ENCODE measurements around the gene SETBP1. TPM values are rescaled to one million over a fixed set of nuclear protein-coding genes. Genes with fewer than 3 reads are reported as not detected.

Gene SETBP1
- total and polyA plus RNA-seq, 2 of the 4 experiments (the other 2 are of a cell fraction): 0.19 to 0.36 TPM

DNA sequence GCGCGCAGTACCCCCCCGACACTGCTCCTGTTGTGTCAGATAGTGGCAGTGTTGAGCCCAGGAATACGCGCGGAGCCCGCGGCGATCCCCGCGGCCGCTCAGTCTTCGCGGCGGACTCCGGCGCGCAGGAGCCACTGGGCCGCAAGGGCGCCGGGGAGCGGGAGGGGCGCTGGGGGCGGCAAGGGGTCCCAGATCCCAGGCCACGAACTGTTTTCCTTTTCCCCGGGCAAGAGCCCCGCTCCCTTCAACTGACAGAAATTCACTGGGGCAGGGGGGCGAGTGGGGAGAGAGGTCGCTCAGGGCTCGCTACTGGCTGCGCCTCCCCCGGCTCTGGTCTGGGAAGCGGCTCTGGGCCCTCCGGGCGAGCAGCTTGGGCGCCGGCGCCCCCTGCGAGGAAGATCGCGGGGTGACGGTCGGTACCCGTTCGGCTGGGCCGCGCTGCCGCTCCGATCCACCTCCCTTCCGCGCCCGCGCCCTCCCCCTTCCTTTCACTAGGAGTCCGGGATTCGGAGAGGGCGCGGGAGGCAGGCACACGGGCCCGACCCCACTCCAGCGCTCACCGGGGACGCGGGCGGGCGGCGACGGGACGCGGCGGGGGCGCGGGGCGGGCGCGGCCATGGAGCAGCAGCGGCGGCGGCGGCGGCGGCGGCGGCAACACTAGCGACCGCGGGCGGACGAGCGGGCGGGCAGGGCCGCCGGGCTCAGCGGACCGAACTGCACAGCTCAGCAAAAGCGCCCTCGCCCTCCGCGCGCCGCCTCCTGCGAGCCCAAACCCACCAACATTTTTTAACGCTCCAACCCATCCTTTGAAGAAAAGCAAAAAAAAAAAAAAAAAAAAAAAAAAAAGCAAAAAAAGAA is 1.4 kb upstream of the SETBP1 start (continued):
- peak; percentile 42 for TF ChIP-seq SMC3 (IDR thresholded peaks at IDR 0.05; ENCODE audit: low read depth, low read length)
- TF ChIP-seq RAD21 (IDR thresholded peaks at IDR 0.05; ENCODE audit: low read length): peak; percentile 64
- no peak for TF ChIP-seq CHD1 (IDR thresholded peaks at IDR 0.05; ENCODE audit: low read depth, low read length)

DNA sequence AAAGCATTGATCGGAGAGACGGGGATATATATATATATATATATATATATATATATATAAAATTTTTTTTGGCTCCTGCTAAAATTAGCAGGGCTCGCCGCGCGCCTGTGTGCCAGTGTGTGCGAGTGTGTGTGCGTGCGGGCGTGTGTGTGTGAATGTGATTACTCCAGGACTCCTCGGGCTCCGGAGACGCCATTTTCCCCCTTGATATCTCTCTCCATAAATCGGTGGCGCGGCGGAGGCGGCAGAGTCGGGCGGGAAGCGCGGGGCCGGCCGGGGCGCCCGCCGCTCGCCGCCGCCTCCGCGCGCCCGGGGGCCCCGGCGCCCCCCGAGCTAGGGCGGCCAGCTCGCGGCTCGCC is 795 bp upstream of the SETBP1 start:
- Histone ChIP-seq H4K20me1 (ENCODE audit: insufficient read depth, low read length) (no peaks in the 10 kb centered on the region), H3K36me3 (ENCODE audit: control insufficient read depth, insufficient read depth, low read length) (no peaks in the 10 kb centered on the region), H4K8ac (ENCODE audit: low read depth in 2 of 2, low read length in 2 of 2) (no peak overlapping the region), H2BK120ac (ENCODE audit: low read depth, low read length) (no peak overlapping the region), H3K27me3 (ENCODE audit: control insufficient read depth, insufficient read depth, low read length) (peaks cover 21% of the 10 kb centered on the region), H3K4ac (ENCODE audit: low read depth, low read length) (no peak overlapping the region), H3K9me3 (ENCODE audit: control insufficient read depth, insufficient read depth, low read length) (no peaks in the 10 kb centered on the region), H3K4me3 (ENCODE audit: insufficient read depth, low read depth, low read length) (peak overlapping the region; percentile 75), H3K27ac (ENCODE audit: insufficient read depth, low read length) (no peak overlapping the region), H4K5ac (ENCODE audit: low read depth, low read length) (no peak overlapping the region), H3K4me2 (ENCODE audit: low read depth, low read length) (peak overlapping the region; percentile 72; the same call in 1 of the 2 replicates), H3K9me1 (ENCODE audit: insufficient read depth, low read length) (no peaks in the 10 kb centered on the region), H4K91ac (ENCODE audit: insufficient read depth, low read depth, low read length) (no peak overlapping the region), H3K79me1 (ENCODE audit: low read depth in 1 of 2, low read length in 2 of 2) (no peaks in the 10 kb centered on the region), H2BK20ac (ENCODE audit: low read depth, low read length) (no peak overlapping the region), H2AK9ac (replicated peaks; ENCODE audit: low read depth, low read length, poor library complexity) (no peak overlapping the region), H3K14ac (replicated peaks; ENCODE audit: low read depth, low read length) (no peak overlapping the region), H3K4me1 (ENCODE audit: control insufficient read depth, insufficient read depth, low read length) (peaks cover 3% of the 10 kb centered on the region; the same call in 1 of the 2 replicates), H2BK15ac (ENCODE audit: low read depth, low read length) (no peak overlapping the region), H3K23ac (ENCODE audit: low read depth, low read length) (no peak overlapping the region), H2AK5ac (ENCODE audit: low read depth, low read length) (no peak overlapping the region), H2AFZ (replicated peaks; ENCODE audit: low read length, poor library complexity) (peak overlapping the region; percentile 84), H3K9ac (ENCODE audit: low read depth, low read length) (peak overlapping the region; percentile 60; the same call in 1 of the 2 replicates), H3K18ac (ENCODE audit: low read depth, low read length) (no peak overlapping the region; the same call in 1 of the 2 replicates), H2BK5ac (ENCODE audit: low read depth, low read length, poor library complexity, severe bottlenecking) (no peak overlapping the region), H3K56ac (ENCODE audit: extremely low read depth, insufficient read depth, low read length) (no peak overlapping the region)
- intact Hi-C loops (cut with micrococcal nuclease): loop anchor here (1.0 to 10.0 kb wide), 6 partner anchors 215 to 1055 kb away; no protein-coding TSS in a partner anchor
- CTCF ChIA-PET: interaction anchor here (0.6 kb wide), 1 partner anchor 705 kb away, joined by 4 read pairs; no protein-coding TSS in a partner anchor
- dilution Hi-C loops (cut with HindIII; ENCODE audit: low sequenced_read_pairs, unreplicated experiment): no loop called here
- in situ Hi-C loops (cut with MboI; ENCODE audit: low sequenced_read_pairs): loop anchor here (10.0 kb wide), 1 partner anchor 535 kb away; no protein-coding TSS in a partner anchor
- DNase-seq: peak; percentile 31
- peak; percentile 9; the same call in 1 of the 2 replicates for ATAC-seq (ENCODE audit: low read depth)
- POLR2A ChIA-PET (ENCODE audit: unreplicated experiment): no interaction called here
- WGBS, 2 experiments (ENCODE audit: extremely low coverage in 2 of 2, insufficient read length in 1 of 2): 0% methylated on average over 3 of the region's 41 CpGs; no CpG with 5 or more reads in 1 of the 2 experiments
- BruUV-seq (replicated peaks): no TSS peak
- TF ChIP-seq RAD21 (IDR thresholded peaks at IDR 0.05; ENCODE audit: low read length) (no peak), SMC3 (IDR thresholded peaks at IDR 0.05; ENCODE audit: low read depth, low read length) (no peak), MXI1 (IDR thresholded peaks at IDR 0.05; ENCODE audit: borderline replicate concordance, low read depth, low read length) (no peak), NFE2L2 (IDR thresholded peaks at IDR 0.05; ENCODE audit: low read depth, low read length) (no peak), BHLHE40 (IDR thresholded peaks at IDR 0.05; ENCODE audit: low read depth, low read length) (no peak), FOS (IDR thresholded peaks at IDR 0.05; ENCODE audit: low read depth, low read length) (no peak), MAZ (IDR thresholded peaks at IDR 0.05; ENCODE audit: borderline replicate concordance, low read depth, low read length) (no peak), POLR2A (IDR thresholded peaks at IDR 0.05; ENCODE audit: low read depth, low read length) (no peak), CHD1 (IDR thresholded peaks at IDR 0.05; ENCODE audit: low read depth, low read length) (no peak), CEBPB (IDR thresholded peaks at IDR 0.05; ENCODE audit: low read depth, low read length) (no peak), RFX5 (IDR thresholded peaks at IDR 0.05; ENCODE audit: low read depth, low read length) (no peak)
- TF ChIP-seq, protein P1, sequence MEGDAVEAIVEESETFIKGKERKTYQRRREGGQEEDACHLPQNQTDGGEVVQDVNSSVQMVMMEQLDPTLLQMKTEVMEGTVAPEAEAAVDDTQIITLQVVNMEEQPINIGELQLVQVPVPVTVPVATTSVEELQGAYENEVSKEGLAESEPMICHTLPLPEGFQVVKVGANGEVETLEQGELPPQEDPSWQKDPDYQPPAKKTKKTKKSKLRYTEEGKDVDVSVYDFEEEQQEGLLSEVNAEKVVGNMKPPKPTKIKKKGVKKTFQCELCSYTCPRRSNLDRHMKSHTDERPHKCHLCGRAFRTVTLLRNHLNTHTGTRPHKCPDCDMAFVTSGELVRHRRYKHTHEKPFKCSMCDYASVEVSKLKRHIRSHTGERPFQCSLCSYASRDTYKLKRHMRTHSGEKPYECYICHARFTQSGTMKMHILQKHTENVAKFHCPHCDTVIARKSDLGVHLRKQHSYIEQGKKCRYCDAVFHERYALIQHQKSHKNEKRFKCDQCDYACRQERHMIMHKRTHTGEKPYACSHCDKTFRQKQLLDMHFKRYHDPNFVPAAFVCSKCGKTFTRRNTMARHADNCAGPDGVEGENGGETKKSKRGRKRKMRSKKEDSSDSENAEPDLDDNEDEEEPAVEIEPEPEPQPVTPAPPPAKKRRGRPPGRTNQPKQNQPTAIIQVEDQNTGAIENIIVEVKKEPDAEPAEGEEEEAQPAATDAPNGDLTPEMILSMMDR (conservative IDR thresholded peaks at IDR 0.05; ENCODE audit: low read depth, low read length): no peak
- TF ChIP-seq, protein P2, sequence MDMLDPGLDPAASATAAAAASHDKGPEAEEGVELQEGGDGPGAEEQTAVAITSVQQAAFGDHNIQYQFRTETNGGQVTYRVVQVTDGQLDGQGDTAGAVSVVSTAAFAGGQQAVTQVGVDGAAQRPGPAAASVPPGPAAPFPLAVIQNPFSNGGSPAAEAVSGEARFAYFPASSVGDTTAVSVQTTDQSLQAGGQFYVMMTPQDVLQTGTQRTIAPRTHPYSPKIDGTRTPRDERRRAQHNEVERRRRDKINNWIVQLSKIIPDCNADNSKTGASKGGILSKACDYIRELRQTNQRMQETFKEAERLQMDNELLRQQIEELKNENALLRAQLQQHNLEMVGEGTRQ (IDR thresholded peaks at IDR 0.05; ENCODE audit: low read depth, low read length): no peak

Data from IMR-90 (cell line).